Amniotic epithelial cell (primary cell): Measurements from ENCODE around the gene THEM5.
"Not testable (repeated sequence)": the region's sequence is repeated elsewhere in the genome, so short reads cannot be mapped to it uniquely, and the experiment has no call there.

Experiments used
- DNase-seq: peaks from one replicate; pipeline ENCODE4 v3.0.0-alpha.2; 2010; ENCODE audit warnings: low read depth

THEM5 gene

DNA sequence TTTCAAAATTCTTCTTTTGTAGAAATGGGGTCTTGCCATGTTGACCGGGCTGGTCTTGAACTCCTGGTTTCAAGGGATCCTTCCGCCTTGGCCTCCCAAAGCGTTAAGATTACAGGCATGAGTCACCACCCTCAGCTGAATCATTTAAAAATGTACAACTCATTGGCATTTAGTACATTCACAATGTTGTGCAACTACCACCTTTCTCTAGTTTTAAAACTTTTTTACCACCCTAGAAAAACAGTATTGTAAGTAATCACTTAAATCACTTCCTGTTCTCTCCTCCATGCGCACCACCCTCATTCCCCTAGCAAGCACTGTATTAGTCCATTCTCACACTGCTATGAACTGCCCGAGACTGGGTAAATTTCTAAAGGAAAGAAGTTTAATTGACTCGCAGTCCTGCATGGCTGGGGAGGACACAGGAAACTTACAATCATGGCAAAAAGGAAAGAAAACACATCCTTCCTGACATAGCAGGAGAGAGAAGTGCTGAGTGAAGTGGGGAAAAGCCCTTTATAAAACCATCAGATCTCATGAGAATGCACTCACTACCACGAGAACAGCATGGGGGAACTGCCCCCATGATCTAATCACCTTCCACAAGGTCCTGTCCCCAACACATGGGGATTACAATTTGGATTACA, 14.4 kb upstream of the THEM5 start:
- DNase-seq = peak; percentile 82

DNA sequence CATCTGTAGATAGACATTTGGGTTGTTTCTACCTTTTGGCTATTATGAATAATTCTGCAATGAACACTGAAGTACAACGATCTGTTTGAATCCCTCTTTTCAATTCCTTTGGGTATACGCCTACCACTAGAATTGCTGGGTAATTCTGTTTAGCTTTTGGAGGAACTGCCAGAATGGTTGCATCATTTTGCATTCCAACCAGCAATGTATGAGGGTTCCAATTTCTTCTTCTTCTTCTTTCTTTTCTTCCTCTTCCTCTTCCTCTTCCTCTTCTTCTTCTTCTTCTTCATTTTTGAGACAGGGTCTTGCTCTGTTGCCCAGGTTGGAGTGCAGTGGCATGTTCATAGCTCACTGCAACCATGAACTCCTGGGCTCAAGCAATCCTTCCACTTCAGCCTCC, 13.8 kb upstream of the THEM5 start:
- DNase-seq = no peak

- no peak for DNase-seq
Measured at GRCh38 chr1:151864411-151864810, 10.9 kb upstream of the THEM5 start.

DNA sequence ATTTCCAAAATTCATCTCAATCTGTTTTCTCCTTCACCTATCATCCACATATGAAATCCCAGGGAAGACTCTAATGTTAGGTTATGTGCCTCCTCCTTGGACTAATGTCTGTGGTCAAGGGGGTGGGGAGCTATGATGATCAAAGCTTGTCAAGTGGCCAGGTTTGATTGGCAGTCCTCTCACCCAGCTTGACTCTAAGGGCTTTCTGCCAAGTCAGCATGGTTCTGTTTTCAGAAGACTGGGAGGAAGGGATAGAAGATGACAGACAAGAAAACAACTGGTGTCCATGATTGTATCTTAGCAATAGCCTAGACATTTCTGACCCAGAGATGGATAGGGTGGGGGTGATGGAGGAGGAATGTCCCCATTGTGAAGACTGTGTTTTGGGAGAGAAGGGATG, 9.1 kb upstream of the THEM5 start:
- no peak for DNase-seq

- DNase-seq = no peak
Measured at GRCh38 chr1:151860504-151861187, 7.1 kb upstream of the THEM5 start.

GRCh38 chr1:151859891-151860293, 6.4 kb upstream of the THEM5 start:
- no peak for DNase-seq

- no peak for DNase-seq
Measured at GRCh38 chr1:151858886-151859665, 5.6 kb upstream of the THEM5 start.

GRCh38 chr1:151858030-151858746, 4.7 kb upstream of the THEM5 start:
- DNase-seq = no peak

GRCh38 chr1:151855933-151856332, 2.4 kb upstream of the THEM5 start:
- DNase-seq = no peak

DNA sequence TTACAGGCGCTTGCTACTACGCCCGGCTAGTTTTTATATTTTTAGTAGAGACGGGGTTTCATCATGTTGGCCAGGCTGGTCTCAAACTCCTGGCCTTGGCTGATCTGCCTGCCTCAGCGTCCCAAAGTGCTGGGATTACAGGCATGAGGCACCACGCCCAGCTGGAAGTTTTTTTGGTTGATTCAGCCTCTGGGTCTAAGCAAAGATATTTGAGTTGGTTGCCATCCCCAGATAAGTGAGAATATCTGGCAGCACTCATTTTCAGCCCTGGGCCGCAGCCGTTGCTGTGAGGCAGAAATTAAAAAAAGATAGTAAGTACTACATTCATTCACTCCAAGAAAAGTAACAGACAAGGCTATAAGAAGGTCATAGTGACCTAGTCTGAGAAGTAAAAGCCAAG, 2.0 kb upstream of the THEM5 start:
- DNase-seq = not testable (repeated sequence)

DNA sequence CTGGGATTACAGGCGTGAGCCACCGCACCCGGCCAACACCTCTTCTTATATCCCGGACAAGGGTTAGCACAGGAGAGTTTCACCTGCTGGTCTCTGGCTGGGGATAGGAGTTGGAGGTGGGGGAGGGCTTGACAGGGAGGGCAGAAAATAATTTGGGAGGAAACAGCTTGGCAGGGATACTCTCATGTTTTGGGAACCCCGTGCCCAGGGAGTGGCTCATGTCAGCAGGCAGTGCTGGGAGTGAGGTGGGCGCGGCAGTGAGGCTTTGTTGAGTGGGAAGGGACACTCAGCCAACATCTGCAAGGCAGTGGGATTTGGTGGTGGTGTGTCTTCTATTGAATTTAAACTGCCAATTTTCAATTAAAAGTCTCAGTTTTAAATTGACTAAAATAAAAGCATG, 1.1 kb upstream of the THEM5 start:
- DNase-seq = no peak

- no peak for DNase-seq
Measured at GRCh38 chr1:151852733-151853132, 779 bp downstream of the THEM5 start.

- DNase-seq = no peak
Measured at GRCh38 chr1:151851886-151852285, 1.6 kb downstream of the THEM5 start.

- DNase-seq = no peak
Measured at GRCh38 chr1:151849871-151850270, 3.6 kb downstream of the THEM5 start.

DNA sequence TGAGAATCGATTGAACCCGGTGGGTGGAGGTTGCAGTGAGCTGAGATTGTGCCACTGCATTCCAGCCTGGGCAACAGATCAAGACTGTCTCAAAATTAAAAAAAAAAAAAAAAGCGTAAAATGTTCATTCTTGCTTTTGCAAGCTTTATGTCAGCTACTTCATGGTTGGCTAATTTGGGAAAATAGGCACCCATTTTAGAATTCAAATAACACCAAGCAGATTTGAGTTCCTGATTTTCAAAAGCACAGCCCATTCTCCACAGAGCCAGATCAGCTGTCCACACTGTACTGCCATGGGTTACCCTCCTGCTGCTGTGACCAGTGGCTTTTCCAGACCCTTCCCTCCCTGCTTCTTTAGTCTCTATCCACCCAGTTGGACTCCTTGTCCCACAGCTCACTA, 4.4 kb downstream of the THEM5 start:
- DNase-seq = no peak

GRCh38 chr1:151847867-151848596, 5.5 kb downstream of the THEM5 start:
- no peak for DNase-seq

DNA sequence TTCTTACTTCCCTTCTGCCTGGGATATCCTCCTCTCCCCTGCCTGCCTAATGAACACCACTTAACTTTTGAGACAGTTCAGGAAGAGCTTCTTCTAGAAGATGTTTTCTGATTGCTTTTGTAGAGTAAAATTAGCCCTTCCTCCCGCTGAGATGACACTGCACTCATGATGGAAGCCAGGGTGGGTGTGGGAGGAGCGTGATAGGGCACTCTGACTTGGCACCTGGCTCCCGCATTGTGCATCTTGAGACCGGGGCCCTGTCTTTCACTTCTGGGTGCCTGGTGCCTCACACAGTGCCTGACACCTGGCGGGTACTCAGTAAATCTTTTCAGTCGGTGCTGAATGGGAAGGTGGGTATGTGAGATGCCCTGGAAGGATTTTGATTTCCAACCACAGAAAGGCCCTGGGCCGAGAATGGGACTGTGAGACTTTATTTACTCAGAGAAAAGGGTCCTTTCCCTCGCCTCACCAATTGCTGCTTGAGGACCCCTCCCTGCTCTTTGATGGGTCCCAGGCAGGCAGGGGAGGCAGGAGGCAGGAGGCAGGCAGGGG, 6.8 kb downstream of the THEM5 start:
- DNase-seq = no peak

GRCh38 chr1:151846062-151846568, 7.4 kb downstream of the THEM5 start:
- peak; percentile 51 for DNase-seq

DNA sequence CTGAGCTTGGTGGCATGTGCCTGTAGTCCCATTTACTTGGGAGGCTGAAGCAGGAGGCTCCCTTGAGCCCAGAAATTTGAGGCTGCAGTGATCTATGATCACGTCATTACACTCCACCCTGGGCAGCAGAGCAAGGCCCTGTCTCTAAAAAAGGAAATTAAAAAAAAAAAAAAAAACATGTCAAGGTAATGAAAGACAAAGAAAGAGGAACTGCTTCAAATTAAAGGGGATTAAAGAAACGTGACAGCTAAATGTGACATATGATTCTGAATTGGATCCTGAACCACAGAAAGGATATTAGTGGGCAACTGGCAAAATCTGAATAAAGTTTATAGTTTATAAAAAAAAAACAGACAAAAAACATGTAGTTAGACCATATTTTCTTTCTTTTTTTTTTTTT, 10.1 kb downstream of the THEM5 start:
- no peak for DNase-seq

DNA sequence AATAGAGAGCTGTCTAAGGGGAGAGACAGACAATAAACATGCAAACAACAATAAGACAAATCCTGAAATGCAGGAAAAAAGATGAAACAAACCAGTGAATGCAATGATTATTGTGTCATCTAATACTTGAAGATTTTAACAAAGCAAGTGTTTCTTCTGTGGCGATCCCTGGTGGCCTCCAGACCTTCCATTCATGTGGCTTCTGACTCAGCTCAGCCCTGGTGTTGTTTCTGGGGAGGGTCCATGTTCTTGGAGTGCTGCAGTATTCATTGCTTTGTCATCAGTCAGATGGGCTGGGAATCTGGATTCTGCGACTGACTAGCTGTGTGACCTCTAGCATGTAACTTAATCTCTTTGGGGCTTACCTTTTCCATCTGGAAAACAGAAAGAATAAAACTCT, 12.4 kb downstream of the THEM5 start:
- peak; percentile 33 for DNase-seq

DNA sequence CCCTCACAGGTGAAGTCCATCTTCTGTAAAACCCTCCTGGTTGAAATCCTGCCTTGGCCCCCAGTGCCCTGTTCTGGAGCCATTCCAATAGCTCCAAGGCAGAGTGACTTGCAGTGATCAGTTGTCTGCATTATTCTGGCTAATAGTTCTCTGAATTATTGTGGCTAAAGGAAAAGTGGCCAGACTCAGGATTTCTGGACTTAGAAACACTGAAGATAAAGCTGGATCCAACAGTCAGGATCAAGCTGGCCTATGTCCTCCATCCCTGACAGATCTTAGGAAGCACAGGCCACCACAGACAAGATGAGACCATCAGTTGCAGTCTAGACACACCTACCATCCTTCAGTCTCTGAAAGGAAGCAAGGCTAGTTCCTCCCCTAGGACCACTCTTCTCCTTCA, 13.1 kb downstream of the THEM5 start:
- DNase-seq = no peak
